Glutamatergic neuron (in vitro differentiated cells): ENCODE results near the gene CSNK1G1. TPM values are rescaled to one million over a fixed set of nuclear protein-coding genes. Genes with fewer than 3 reads are reported as not detected.
A peak's percentile ranks its signal among the peaks of the same experiment; 100 is the strongest.
"Not testable (repeated sequence)": the region's sequence is repeated elsewhere in the genome, so short reads cannot be mapped to it uniquely, and the experiment has no call there.

Source experiments
- DNase-seq: peaks from one replicate; pipeline ENCODE4 v3.0.0; 2022
- H3K27ac Mint-ChIP-seq: one replicate; pipeline ENCODE4 v1.8.0; 2020; ENCODE audit warnings: mild to moderate bottlenecking, mixed read lengths, inconsistent platforms; ENCODE audit not compliant: unreplicated experiment
- H3K27me3 Mint-ChIP-seq: one replicate; pipeline ENCODE4 v1.8.0; 2020; ENCODE audit warnings: mild to moderate bottlenecking, moderate library complexity, mixed read lengths, inconsistent platforms; ENCODE audit not compliant: unreplicated experiment
- H3K36me3 Mint-ChIP-seq: one replicate; pipeline ENCODE4 v1.8.0; 2020; ENCODE audit warnings: mild to moderate bottlenecking, mixed read lengths, inconsistent platforms; ENCODE audit not compliant: unreplicated experiment
- H3K4me1 Mint-ChIP-seq: one replicate; pipeline ENCODE4 v1.8.0; 2020; ENCODE audit warnings: mild to moderate bottlenecking, low read depth, mixed read lengths, inconsistent platforms; ENCODE audit not compliant: unreplicated experiment
- H3K4me3 Mint-ChIP-seq: one replicate; pipeline ENCODE4 v1.8.0; 2020; ENCODE audit warnings: mild to moderate bottlenecking, mixed read lengths, inconsistent platforms; ENCODE audit not compliant: unreplicated experiment
- H3K9me3 Mint-ChIP-seq: one replicate; pipeline ENCODE4 v1.8.0; 2020; ENCODE audit warnings: mild to moderate bottlenecking, moderate library complexity, mixed read lengths, inconsistent platforms; ENCODE audit not compliant: unreplicated experiment
- CTCF ChIP-seq: fragments of 200-600 bp; sonication (generic); IDR thresholded peaks from one replicate; pipeline ENCODE4 v1.5.0; 2021; ENCODE audit not compliant: partially characterized antibody, unreplicated experiment
- total RNA-seq: library from RNA; stranded (reverse); fragmentation: NEBNext Ultra II Directional; extraction: Animal tissue kit (Norgen Biotek cat#: 25700); gene quantifications from one replicate; pipeline ENCODE4 v1.2.1, GENCODE V29; 2021; ENCODE audit not compliant: unreplicated experiment

CSNK1G1 gene
- total RNA-seq, 1 donor from 2014 or later, result 34.2 TPM

- Mint-ChIP-seq H3K36me3 (no peaks in the 10 kb centered on the region), H3K27me3 (peaks cover 2% of the 10 kb centered on the region), H3K9me3 (peaks cover 2% of the 10 kb centered on the region), H3K4me1 (peaks cover 9% of the 10 kb centered on the region), H3K27ac (peak within 1 kb of the TSS; percentile 38), H3K4me3 (peak within 1 kb of the TSS; percentile 96)
- TF ChIP-seq CTCF, result no peak
- peak; percentile 94 for DNase-seq
Observed at GRCh38 chr15:64381000-64381751, 25.2 kb upstream of the CSNK1G1 start, which contains the start of gene PCLAF. PCLAF (minus strand) TSS chr15:64381441; CDS start chr15:64381371, 70 bp downstream.

GRCh38 chr15:64380130-64380870 is 24.3 kb upstream of the CSNK1G1 start:
- not testable (repeated sequence) for H3K27me3 Mint-ChIP-seq, H3K9me3 Mint-ChIP-seq, H3K4me1 Mint-ChIP-seq, DNase-seq, H3K36me3 Mint-ChIP-seq, H3K27ac Mint-ChIP-seq
- H3K4me3 Mint-ChIP-seq, result peak overlapping the region; percentile 78

GRCh38 chr15:64379216-64379960 is 23.4 kb upstream of the CSNK1G1 start:
- Mint-ChIP-seq H3K4me3 (peak overlapping the region; percentile 73), H3K9me3 (peaks cover 2% of the 10 kb centered on the region), H3K27me3 (peaks cover 2% of the 10 kb centered on the region), H3K36me3 (no peaks in the 10 kb centered on the region), H3K4me1 (peaks cover 9% of the 10 kb centered on the region), H3K27ac (no peak overlapping the region)
- no peak for TF ChIP-seq CTCF
- no peak for DNase-seq

GRCh38 chr15:64373360-64373759 is 17.4 kb upstream of the CSNK1G1 start:
- TF ChIP-seq CTCF, result no peak
- DNase-seq, result no peak
- Mint-ChIP-seq H3K4me1 (no peaks in the 10 kb centered on the region), H3K27me3 (no peaks in the 10 kb centered on the region), H3K9me3 (no peaks in the 10 kb centered on the region), H3K36me3 (no peaks in the 10 kb centered on the region), H3K4me3 (no peak overlapping the region), H3K27ac (no peak overlapping the region)

GRCh38 chr15:64371383-64371782 is 15.4 kb upstream of the CSNK1G1 start:
- not testable (repeated sequence) for DNase-seq, H3K4me3 Mint-ChIP-seq, H3K36me3 Mint-ChIP-seq, H3K9me3 Mint-ChIP-seq, H3K27ac Mint-ChIP-seq, H3K4me1 Mint-ChIP-seq, H3K27me3 Mint-ChIP-seq
